Left renal pelvis (tissue), 4 donors: ENCODE results near the gene RFX2. TPM values are rescaled to one million over a fixed set of nuclear protein-coding genes. Genes with fewer than 3 reads are reported as not detected.
"Not testable (repeated sequence)": the region's sequence is repeated elsewhere in the genome, so short reads cannot be mapped to it uniquely, and the experiment has no call there.

ENCODE experiments used
- DNase-seq, 4 donors: peaks; one replicate each; pipeline ENCODE4 v3.0.0-alpha.2; 2013; ENCODE audit warnings: low read depth in 4 of 4, low spot score in 3 of 4
- polyA plus RNA-seq, 4 donors: library from polyadenylated mRNA; unstranded; fragments of 120-200 nt; gene quantifications; one replicate each; pipeline ENCODE4 v1.2.1, GENCODE V29; 2013; ENCODE audit not compliant: insufficient read length in 4 of 4

Gene RFX2
- polyA plus RNA-seq, 4 donors = 5.9 to 9.5 (median 7.5) TPM

DNA sequence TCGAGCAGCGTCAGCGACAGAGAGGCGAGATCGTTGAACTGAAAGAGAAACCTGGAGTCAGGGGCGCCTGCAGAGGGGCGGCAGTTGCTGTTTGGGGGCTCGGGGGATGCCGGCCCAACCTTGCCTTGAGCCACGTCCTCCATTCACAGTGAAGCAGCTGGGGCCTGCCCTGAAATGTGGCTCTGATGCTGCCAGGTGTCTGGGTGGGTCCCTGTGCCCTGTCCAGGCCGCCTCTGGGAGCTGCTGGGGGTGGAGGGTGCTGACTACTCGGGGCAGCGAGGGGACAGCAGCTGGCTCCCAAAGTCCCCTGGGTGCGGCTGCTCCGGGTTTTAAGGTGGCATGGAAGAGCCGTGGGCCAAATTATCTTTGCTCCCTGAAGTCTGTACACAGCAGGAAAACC is 114.7 kb downstream of the RFX2 start:
- no peak for DNase-seq

DNA sequence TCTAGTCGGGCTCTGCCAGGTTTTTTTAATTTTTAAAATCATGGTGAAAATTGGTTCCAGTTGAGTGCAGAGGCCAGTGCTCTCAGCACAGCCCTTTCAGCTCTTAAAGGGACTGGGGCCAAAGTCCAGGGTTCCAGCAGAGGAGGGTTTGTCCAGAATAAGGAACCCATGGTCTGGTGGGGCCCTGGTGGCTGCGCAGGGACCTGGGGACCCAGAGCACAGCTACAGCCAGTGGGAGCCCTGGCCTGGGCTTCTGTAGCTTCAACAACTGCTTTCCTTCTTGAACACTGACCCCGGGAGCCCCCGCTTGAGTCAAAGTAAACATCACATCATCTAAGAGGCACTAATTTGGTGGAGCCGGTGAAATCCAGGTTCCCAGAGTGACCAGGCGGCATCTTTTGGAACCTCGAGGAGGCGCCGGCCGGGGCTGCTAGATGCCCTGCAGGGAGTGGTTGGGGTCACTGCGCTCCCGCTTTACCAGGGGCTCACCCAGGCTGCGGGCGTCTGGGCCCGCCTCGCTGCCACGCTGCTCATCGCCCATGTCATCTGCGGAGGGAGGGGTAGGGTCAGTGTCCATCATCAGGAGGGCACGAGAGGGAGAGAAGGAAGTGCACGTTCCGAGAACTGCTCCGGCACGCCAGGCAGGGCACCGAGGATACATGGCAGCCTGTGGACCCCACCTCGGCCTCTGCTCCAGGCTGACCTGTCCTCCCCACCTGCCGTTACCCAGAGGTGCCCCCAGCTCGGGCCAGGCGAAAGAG is 115.7 kb downstream of the RFX2 start:
- no peak for DNase-seq

DNA sequence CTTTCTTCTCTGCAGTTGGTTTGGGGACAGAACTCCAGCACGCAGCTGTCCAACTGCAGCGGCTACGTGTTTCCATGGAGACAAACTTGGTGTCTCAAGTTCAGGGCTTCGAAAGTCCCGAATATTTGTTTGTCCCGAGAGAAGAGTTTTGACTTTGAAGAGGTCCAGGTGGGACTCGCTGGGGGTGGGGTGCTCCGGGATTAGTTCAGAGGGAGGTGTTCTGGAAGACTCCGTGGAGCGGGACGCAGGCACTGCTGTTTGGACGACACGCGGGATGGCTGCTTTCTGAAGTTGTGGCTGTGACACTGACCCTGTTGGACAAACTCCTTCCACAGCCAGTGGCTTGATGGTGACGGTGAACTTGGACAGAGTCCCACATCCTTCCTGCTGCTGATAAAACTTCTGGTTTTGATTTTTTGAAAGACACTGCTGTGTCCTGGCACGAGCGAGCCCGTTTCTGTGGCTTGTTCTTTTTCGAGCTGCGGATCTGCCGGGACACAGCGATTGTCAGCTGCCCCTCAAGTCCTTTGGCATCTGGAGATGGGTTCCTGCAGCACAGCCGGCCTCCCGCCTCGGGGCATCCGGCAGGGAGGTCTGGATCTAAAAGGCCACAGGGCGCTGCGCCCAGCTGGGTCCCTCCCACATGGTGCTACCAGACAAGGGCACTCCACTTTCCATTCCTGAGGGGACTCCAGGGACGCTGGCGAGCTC is 116.5 kb downstream of the RFX2 start:
- DNase-seq = peak in 2 of 4 donors; percentile 53 to 65

GRCh38 chr19:5993201-5993600 is 117.1 kb downstream of the RFX2 start:
- no peak for DNase-seq

DNA sequence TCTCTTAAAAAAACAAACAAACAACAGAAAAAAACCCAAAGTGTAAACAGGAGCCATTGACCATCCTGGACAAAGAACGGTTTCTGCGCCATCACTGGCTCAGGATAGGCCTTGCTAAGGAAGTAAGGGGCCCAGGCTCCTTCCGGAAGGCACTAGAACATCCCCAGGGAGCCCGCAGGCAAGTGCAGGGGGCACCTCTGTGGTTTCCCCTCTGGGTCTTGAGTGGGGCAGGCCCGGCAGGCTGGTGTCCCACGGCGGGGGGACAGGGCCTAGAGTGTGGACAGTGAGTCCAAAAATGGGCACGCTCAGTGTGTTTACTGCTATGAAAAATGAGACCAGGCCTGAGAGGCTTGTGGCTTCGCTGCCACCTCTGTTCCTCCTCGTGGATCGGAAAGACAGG is 117.5 kb downstream of the RFX2 start:
- no peak for DNase-seq

- no peak for DNase-seq
Measured at GRCh38 chr19:5991244-5991838, 119.0 kb downstream of the RFX2 start.

GRCh38 chr19:5990289-5990797 is 120.0 kb downstream of the RFX2 start:
- no peak for DNase-seq

GRCh38 chr19:5989388-5990074 is 120.8 kb downstream of the RFX2 start:
- DNase-seq = no peak

DNA sequence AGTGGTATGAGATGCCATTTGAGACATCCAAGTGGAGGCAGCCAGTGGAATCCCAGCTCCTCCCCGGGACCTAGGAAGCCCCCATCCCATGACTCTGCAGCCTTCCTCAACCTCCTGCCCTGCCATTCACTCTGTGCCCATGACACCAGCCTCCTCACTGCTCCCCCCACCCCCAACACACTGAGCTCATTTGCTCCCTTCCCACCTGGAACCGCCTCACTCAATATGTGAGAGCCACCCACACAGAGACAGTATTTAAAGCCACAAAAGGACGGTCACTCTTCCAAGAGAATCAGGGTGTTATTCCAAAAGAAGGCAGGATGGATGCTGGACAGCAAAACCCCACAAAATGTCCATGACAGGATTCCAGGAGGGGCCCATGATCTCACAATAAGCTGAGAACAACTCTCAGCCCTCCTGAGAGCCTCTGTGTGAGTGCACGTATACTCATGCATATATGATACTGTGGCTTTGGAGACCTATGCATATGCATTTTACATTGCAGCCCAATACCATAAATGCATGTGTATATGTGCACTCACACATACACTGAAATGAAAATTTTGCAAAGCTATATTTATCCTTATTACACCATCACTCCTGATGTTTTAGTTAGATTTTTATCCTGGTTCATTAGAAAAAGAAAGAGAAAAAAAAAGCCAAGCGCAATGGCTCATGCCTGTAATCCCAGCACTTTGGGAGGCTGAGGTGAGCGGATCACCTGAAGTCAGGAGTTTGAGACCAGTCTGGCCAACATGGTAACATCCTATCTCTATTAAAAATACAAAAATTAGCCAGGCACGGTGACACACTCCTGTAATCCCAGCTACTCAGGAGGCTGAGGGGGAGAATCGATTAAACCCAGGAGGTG is 121.5 kb downstream of the RFX2 start:
- no peak for DNase-seq

- DNase-seq = peak in 2 of 4 donors; percentile 63 to 71
Measured at GRCh38 chr19:5987077-5987818, 123.1 kb downstream of the RFX2 start.

DNA sequence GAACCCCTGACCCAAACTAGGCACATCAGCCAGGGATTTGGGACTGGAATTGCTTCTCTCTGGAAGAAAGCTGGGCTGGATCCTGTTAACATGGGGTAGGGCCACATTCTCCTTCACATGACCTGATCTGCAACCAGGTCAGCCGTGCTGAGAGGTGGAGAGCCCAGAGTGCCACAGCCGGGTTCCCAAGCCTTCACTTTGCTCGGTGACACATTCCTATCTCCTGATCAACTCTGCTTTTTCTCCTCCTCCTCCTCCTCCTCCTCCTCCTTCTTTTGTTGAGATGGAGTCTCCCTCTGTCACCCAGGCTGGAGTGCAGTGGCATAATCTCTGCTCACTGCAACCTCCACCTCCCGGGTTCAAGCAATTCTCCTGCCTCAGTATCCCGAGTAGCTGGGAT is 124.5 kb downstream of the RFX2 start:
- not testable (repeated sequence) for DNase-seq

DNA sequence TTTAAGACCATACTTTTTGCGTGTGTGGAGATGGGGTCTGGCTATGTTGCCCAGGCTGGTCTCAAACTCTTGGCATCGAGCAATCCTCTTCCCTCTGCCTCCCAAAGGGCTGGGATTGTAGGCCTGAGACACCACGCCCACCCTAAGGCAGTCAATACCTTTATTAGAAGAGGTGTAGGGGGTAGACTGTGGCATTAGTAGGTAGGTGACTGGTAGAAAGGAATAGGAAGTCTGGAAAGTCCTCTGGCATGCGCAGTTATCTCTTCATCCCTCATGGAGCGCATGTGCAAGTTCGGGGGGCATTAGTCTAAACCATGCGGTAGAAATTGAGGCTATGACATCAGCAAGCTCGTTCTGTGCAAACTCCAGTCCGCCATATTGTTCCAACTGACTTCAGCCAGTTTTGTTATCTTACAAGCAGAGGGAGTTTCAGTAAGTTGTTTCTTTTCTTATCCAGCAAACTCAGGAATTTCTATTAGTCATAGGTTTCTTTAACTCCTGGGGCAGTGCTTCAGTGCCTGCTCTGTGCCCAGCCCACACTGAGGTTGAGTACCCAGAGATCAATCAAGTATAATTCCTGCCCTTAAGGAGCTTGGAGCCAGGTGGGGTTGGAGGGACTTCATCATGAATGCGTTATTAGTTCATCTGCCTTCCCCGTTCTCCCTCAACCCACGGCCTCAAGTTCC is 125.1 kb downstream of the RFX2 start:
- no peak for DNase-seq

DNA sequence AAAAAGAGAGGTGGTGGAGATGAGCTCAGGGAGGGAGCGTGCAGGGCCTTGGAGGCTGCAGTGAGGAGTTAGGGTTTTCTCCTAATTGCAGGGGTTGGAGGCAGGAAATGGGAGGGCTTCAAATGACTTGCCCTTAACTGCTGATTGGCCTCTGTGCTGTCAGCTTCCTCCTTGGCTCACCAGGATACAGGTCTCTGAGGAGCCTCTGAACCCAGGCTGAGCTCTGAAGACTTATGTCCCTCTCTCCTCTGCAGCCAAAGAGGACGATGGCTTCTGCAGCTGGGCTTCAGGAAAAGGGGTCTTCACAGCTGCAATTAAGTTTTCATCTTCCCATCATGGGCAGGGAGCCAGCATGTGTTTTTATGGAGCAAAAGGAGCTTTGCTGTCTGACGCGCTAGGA is 125.7 kb downstream of the RFX2 start:
- no peak for DNase-seq

GRCh38 chr19:5983367-5983955 is 126.8 kb downstream of the RFX2 start:
- DNase-seq = no peak

GRCh38 chr19:5978606-5979552 is 131.4 kb downstream of the RFX2 start:
- DNase-seq = no peak

GRCh38 chr19:5977785-5978605 is 132.3 kb downstream of the RFX2 start, which contains the start of gene RANBP3:
TSS of gene RANBP3 (minus strand) at chr19:5978140. CDS start at chr19:5978082, 58 bp downstream.
- peak; percentile 98 to 99 (median 98) for DNase-seq
